Right lobe of liver (tissue), 6 donors: Measurements from ENCODE around the gene TOR2A. TPM values are rescaled to one million over a fixed set of nuclear protein-coding genes. Genes with fewer than 3 reads are reported as not detected.

Experiments
- ATAC-seq, 4 donors: fragments of 200-7000 bp; cut with Tn5 transposase; one replicate each; pipeline ENCODE4 v1.9.1; 2020; ENCODE audit warnings: mild to moderate bottlenecking in 4 of 4, moderate library complexity in 4 of 4
- DNase-seq, 3 donors: peaks; one replicate each; pipeline ENCODE4 v3.0.0-alpha.2; 2020
- H3K27ac ChIP-seq, 3 donors: fragments of 200-600 bp; one replicate each; pipeline ENCODE4 v1.8.0; 2022
- H3K27me3 ChIP-seq, 2 donors: fragments of 200-600 bp; one replicate each; pipeline ENCODE4 v1.8.0; 2022
- H3K36me3 ChIP-seq, 4 donors: fragments of 200-600 bp; sonication (generic) in 1 of 4; one replicate each; pipeline versions ENCODE4 v1.5.1 to v1.8.0; 2017 to 2022; ENCODE audit warnings: control low read depth in 1 of 4
- H3K4me1 ChIP-seq, 4 donors: fragments of 200-600 bp; sonication (generic) in 1 of 4; one replicate each; pipeline versions ENCODE4 v1.5.1 to v1.8.0; 2017 to 2022; ENCODE audit warnings: control low read depth in 1 of 4
- H3K4me3 ChIP-seq, 3 donors: fragments of 200-600 bp; one replicate each; pipeline ENCODE4 v1.8.0; 2022
- H3K9me3 ChIP-seq, 4 donors: fragments of 200-600 bp; sonication (generic) in 1 of 4; one replicate each; pipeline versions ENCODE4 v1.5.1 to v1.8.0; 2017 to 2022; ENCODE audit warnings: control low read depth in 1 of 4
- POLR2A ChIP-seq: fragments of 450-650 bp; IDR thresholded peaks from one replicate; pipeline ENCODE4 v1.6.1; 2017; ENCODE audit warnings: antibody characterized with exemption, mild to moderate bottlenecking
- WGBS: methylation state at CpG from one replicate; pipeline ENCODE4 v1.1.6; 2018; ENCODE audit warnings: low coverage, low lambda C conversion rate; ENCODE audit not compliant: insufficient coverage; ENCODE audit errors: missing lambda C conversion rate; 5-methylcytosine and 5-hydroxymethylcytosine counted together
- intact Hi-C, 2 donors: fragments of 100-400 bp; cut with DNase I; formaldehyde crosslinking; loops; one replicate each; pipeline versions ENCODE4 v1.11.2 to v1.14.1; 2022
- total RNA-seq, 6 experiments: library from RNA; depleted of rRNA in 2 of 6; stranded (reverse); fragments of >200 nt in 2 of 6; fragmentation: NEBNext Ultra II Directional in 3 of 6; extraction: Animal tissue kit (Norgen Biotek cat#: 25700) in 3 of 6; gene quantifications; one replicate each; pipeline versions ENCODE4 v1.1.0 to v1.2.4, GENCODE V29; 2016 to 2023
- TF ChIP-seq, protein P1 (sequence below), 4 donors: fragments of 200-600 bp in 3 of 4; fragments of 450-650 bp in 1 of 4; IDR thresholded peaks; one replicate each; pipeline versions ENCODE4 v1.5.1 to v1.8.0; 2016 to 2022; ENCODE audit warnings: antibody characterized with exemption in 4 of 4, mild to moderate bottlenecking in 2 of 4
- donor health status: DM: no; HTN: yes; CAD: no.
- donor health status: DM: no; HTN: no; CAD: no.
- donor health status: DM: no; HTN: no; CAD: no.
- donor health status: DM: no; HTN: yes; CAD: no.
- donor health status: DM: no; HTN: yes; CAD: no.

The TOR2A gene
- total RNA-seq, 6 experiments from 2014 or later: 6.1 to 15.3 (median 7.7) TPM

DNA sequence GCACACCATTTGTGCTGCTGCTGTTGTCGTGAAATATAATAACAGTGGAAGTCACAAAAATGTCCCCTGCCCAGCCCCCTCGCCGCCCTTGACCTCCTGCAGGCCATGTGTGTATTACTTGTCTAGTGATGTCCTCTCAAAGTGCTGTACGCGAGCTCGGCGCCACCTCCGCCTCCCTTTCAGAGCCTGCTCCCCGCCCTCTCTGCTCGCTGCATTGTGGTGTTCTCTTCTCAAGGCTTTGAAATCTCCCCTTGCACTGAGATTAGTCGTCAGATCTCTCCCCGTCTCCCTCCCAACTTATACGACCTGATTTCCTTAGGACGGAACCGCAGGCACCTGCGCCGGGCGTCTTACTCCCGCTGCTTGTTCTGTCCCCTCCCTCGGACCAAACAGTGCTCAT lies 43.0 kb downstream of the TOR2A start:
- H3K27me3 ChIP-seq: no peaks in the 10 kb centered on the region
- WGBS: 78% methylated on average over 14 of the region's 20 CpGs

DNA sequence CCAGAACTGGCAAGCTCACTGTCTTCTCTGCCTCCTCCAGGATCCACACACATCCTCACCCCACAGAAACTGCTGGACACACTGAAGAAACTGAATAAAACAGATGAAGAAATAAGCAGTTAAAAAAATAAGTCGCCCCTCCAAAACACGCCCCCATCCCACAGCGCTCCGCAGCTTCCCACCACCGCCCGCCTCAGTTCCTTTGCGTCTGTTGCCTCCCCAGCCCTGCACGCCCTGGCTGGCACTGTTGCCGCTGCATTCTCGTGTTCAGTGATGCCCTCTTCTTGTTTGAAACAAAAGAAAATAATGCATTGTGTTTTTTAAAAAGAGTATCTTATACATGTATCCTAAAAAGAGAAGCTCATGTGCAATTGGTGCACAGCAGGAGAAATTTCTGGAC lies 44.4 kb downstream of the TOR2A start:
- Histone ChIP-seq H3K9me3 (no peaks in the 10 kb centered on the region), H3K27me3 (no peaks in the 10 kb centered on the region), H3K4me1 (no peaks in the 10 kb centered on the region), H3K4me3 (no peak overlapping the region), H3K27ac (no peak overlapping the region), H3K36me3 (no peaks in the 10 kb centered on the region)
- 90% methylated on average over 5 of the region's 10 CpGs for WGBS
- no peak for DNase-seq
- intact Hi-C loops: no loop called here
- ATAC-seq: no peak
- TF ChIP-seq, protein P1, sequence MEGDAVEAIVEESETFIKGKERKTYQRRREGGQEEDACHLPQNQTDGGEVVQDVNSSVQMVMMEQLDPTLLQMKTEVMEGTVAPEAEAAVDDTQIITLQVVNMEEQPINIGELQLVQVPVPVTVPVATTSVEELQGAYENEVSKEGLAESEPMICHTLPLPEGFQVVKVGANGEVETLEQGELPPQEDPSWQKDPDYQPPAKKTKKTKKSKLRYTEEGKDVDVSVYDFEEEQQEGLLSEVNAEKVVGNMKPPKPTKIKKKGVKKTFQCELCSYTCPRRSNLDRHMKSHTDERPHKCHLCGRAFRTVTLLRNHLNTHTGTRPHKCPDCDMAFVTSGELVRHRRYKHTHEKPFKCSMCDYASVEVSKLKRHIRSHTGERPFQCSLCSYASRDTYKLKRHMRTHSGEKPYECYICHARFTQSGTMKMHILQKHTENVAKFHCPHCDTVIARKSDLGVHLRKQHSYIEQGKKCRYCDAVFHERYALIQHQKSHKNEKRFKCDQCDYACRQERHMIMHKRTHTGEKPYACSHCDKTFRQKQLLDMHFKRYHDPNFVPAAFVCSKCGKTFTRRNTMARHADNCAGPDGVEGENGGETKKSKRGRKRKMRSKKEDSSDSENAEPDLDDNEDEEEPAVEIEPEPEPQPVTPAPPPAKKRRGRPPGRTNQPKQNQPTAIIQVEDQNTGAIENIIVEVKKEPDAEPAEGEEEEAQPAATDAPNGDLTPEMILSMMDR (IDR thresholded peaks at IDR 0.05): no peak
- TF ChIP-seq POLR2A: no peak

More for the DNA sequence above, 43.0 kb downstream of the TOR2A start:
- ATAC-seq (no peak), DNase-seq (no peak)
- Histone ChIP-seq H3K36me3 (no peaks in the 10 kb centered on the region), H3K9me3 (no peaks in the 10 kb centered on the region), H3K4me3 (no peak overlapping the region), H3K27ac (no peak overlapping the region), H3K4me1 (no peaks in the 10 kb centered on the region)
- no peak for TF ChIP-seq POLR2A
- TF ChIP-seq, protein P1 (IDR thresholded peaks at IDR 0.05): no peak
- intact Hi-C loops: no loop called here

DNA sequence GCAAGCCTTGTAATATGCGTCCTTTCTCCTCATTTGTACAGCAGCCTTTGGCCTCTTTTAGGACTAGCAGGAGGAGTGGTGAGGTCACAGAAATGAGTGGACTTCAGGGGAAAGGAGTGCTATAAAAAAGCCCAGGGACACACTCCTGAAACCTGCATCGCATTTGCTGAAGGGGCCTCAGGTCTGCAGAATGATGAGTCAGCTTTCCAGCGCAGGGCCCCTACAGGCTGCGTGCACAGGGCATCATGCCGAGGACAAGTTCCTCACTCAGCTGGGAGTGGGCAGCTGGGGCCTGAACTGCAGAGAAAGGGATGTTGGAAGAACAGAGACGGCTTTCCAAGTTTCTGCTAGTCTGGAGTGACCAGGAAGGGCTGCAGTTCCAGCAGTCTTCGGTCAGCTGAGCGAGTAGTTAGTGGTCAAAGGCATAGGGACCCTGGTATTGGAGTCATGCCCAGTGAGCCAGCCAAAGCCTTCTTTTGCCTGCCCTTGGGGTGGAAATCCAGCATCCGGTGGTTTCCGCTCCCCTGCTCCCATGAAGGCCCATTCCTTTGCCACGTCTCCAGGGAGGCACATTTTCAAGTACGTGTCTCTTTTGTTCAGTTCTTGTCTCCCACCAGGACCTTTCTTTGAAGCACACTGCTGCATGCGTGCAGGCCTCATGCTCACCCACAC lies 45.6 kb downstream of the TOR2A start:
- no peak for TF ChIP-seq POLR2A
- TF ChIP-seq, protein P1 (IDR thresholded peaks at IDR 0.05): no peak
- intact Hi-C loops: no loop called here
- WGBS: 82% methylated on average over 7 of the region's 13 CpGs

DNA sequence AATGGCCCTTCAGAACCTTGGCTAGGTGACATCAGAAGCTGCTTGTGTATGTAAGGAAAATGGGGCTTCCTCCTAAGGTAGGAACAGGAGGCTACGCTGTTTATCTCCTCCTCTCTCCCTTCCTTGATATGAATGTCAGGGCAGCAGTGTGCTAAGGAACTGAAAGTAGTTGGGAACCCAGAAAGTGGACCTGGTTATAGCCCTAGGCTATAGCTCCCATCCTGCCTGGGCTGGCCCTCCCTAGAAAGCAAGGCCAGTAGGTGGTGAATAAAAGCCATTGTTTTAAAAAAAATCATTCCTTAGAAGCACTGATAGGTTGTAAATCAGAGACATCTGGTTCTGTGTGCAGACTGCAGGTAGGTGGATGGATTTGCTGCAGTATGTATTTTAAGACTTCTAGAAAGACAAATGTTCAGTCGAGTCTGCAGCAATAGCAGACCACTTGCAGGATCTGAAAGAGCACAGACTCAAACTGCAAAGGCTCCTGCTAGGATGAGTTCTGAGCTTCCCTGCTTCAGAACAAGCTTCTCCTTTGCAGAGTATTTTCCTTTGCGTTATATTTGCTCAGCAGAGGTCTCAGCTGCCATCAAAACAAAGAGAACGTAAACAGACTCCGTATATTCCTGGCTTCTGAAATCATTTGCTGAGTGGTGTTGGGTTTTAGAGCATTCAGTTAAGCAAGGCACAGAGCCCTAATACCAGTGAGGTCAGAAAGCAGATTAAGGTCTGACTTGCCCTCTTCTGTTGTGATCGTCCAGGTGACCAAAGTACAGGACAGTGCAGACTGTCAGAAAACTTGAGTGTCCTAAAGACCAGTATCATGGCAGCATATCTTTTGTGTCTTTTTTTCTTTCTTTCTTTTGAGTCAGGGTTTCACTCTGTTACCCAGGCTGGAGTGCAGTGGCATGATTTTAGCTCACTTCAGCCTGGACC lies 48.4 kb downstream of the TOR2A start:
- no peaks in the 10 kb centered on the region for H3K9me3 ChIP-seq
- TF ChIP-seq, protein P1 (IDR thresholded peaks at IDR 0.05): no peak
- TF ChIP-seq POLR2A: no peak
- H3K27me3 ChIP-seq: no peaks in the 10 kb centered on the region
- ATAC-seq: peak in 1 of 4 donors; percentile 56
- DNase-seq: no peak
- no peak overlapping the region for H3K27ac ChIP-seq
- H3K4me1 ChIP-seq: no peaks in the 10 kb centered on the region
- H3K4me3 ChIP-seq: no peak overlapping the region
- WGBS: 77% methylated on average over 5 of the region's 6 CpGs
- intact Hi-C loops: no loop called here
- H3K36me3 ChIP-seq: no peaks in the 10 kb centered on the region

More for the DNA sequence above, 45.6 kb downstream of the TOR2A start:
- Histone ChIP-seq H3K4me3 (no peak overlapping the region), H3K4me1 (no peaks in the 10 kb centered on the region), H3K9me3 (no peaks in the 10 kb centered on the region), H3K27me3 (no peaks in the 10 kb centered on the region), H3K27ac (no peak overlapping the region), H3K36me3 (no peaks in the 10 kb centered on the region)
- DNase-seq: no peak
- no peak for ATAC-seq
